Astrocyte of the spinal cord (primary cell): ENCODE measurements around the gene IGFBP4.

Source experiments
- DNase-seq: peaks from one replicate; pipeline ENCODE4 v3.0.0; 2011; ENCODE audit warnings: low read depth, low spot score
- H3K4me3 ChIP-seq: 2 replicates; pipeline ENCODE4 v1.5.1; 2011; ENCODE audit warnings: low read depth, mild to moderate bottlenecking, low read length, moderate library complexity
- in situ Hi-C: cut with HindIII; loops from 2 replicates; pipeline ENCODE4 v1.10.0; 2017; ENCODE audit warnings: low sequenced_read_pairs
- TF ChIP-seq, protein P1 (sequence below): IDR thresholded peaks from 2 replicates; pipeline ENCODE4 v1.5.1; 2012; ENCODE audit warnings: low read depth, mild to moderate bottlenecking, low read length, inconsistent platforms

IGFBP4 gene

DNA sequence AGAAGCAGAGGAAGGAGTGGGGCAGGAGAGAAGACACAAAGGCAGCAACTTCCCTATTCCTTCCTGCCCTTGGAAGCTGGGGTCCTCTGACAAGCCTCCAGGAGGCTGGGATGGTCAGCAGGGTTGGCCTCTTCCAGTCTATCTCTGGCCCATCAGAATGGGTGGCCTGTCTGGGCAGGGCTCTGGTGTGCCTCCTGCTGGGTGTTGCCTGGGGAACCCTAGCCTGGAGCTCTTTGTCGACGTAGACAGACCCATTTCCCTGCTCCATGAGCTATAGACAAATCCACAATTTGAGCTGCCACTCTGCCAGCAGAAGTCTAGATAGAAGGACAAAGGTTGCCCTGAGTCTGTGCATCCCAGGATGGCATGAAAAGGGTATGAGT, 11.4 kb downstream of the IGFBP4 start:
- no peak for DNase-seq
- in situ Hi-C loops, result no loop called here
- H3K4me3 ChIP-seq, result no peak overlapping the region
- TF ChIP-seq, protein P1, sequence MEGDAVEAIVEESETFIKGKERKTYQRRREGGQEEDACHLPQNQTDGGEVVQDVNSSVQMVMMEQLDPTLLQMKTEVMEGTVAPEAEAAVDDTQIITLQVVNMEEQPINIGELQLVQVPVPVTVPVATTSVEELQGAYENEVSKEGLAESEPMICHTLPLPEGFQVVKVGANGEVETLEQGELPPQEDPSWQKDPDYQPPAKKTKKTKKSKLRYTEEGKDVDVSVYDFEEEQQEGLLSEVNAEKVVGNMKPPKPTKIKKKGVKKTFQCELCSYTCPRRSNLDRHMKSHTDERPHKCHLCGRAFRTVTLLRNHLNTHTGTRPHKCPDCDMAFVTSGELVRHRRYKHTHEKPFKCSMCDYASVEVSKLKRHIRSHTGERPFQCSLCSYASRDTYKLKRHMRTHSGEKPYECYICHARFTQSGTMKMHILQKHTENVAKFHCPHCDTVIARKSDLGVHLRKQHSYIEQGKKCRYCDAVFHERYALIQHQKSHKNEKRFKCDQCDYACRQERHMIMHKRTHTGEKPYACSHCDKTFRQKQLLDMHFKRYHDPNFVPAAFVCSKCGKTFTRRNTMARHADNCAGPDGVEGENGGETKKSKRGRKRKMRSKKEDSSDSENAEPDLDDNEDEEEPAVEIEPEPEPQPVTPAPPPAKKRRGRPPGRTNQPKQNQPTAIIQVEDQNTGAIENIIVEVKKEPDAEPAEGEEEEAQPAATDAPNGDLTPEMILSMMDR, result no peak

DNA sequence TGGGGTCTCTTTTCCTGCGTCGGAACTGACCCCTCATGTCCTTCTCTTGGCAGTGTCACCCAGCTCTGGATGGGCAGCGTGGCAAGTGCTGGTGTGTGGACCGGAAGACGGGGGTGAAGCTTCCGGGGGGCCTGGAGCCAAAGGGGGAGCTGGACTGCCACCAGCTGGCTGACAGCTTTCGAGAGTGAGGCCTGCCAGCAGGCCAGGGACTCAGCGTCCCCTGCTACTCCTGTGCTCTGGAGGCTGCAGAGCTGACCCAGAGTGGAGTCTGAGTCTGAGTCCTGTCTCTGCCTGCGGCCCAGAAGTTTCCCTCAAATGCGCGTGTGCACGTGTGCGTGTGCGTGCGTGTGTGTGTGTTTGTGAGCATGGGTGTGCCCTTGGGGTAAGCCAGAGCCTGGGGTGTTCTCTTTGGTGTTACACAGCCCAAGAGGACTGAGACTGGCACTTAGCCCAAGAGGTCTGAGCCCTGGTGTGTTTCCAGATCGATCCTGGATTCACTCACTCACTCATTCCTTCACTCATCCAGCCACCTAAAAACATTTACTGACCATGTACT, 13.2 kb downstream of the IGFBP4 start:
- H3K4me3 ChIP-seq, result no peak overlapping the region
- TF ChIP-seq, protein P1, result no peak
- in situ Hi-C loops, result no loop called here
- DNase-seq, result no peak

DNA sequence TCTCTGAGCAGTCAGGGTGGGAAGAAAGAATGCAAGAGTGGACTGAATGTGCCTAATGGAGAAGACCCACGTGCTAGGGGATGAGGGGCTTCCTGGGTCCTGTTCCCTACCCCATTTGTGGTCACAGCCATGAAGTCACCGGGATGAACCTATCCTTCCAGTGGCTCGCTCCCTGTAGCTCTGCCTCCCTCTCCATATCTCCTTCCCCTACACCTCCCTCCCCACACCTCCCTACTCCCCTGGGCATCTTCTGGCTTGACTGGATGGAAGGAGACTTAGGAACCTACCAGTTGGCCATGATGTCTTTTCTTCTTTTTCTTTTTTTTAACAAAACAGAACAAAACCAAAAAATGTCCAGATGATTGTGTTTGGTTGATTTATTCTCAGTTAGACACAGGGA, 14.1 kb downstream of the IGFBP4 start:
- in situ Hi-C loops, result no loop called here
- H3K4me3 ChIP-seq, result no peak overlapping the region
- DNase-seq, result no peak
- TF ChIP-seq, protein P1, result no peak

DNA sequence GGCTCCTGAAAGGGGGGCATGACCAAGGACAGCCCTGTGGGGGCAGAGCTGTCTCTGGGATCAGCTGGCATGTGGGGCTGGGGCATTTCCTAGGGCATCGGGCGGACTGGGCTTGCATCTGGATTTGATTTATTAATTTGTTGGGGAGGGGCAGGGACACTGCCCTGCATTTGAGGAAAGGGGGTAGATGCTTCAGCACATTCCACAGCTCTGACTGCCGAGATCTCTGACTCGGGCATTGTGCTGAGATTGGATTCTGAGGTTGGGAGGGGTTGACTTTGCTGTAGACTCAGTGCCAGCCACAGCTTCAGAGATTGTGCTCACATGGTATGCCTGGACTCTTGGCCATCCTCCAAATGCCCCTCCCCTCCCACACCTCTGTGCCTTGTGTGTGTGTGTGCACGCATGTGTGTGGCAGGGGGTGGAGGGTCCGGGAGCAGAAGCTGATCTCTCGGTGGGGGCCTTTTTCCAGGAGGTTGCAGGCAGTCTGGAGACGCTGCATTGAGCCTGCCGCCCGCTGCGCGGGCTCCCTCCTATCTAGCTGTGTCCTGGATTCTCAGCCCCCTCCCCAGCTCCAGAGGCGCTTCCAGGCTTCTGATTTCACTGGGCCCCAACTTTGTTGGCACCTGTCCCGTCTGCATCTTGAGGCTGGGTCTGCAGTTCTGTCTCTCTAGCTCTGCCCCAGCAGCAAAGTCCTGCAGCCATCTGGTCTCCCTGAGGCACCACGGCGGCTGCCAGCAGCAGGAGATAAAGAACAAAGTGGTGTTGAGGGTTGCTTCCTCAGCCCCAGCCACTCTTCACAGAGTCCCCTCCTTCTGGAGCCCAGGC, 14.9 kb downstream of the IGFBP4 start:
- H3K4me3 ChIP-seq, result no peak overlapping the region
- TF ChIP-seq, protein P1, result no peak
- peak; percentile 76 for DNase-seq
- in situ Hi-C loops, result no loop called here

DNA sequence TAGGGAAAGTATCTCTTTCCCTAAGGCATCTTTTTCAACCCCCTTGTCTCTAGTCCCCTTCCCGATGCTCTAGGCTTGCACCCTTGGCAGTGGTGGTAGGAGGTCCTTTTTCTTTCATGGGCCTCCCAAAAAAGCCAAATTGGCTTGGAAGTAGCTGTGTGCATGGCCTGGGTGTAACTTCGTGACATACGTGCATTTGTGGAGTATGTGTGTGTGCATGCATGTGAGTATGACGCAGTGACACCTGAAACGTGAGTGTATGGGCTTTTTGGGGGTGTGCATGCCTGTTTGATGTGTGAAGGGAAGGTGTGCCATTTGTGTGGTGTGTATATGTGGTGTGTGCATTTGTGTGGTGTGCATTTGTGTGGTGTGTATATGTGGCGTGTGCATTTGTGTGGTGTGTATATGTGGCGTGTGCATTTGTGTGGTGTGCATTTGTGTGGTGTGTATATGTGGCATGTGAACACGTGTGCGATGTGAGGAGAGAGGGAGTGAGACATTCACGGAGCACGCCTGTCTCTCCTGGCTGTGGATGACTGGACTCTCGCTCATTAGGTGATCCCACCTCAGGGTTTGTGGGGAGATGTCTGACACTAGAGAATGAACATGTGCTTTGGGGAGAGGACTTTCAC, 15.7 kb downstream of the IGFBP4 start:
- in situ Hi-C loops, result no loop called here
- no peak overlapping the region for H3K4me3 ChIP-seq
- DNase-seq, result no peak
- TF ChIP-seq, protein P1, result no peak

DNA sequence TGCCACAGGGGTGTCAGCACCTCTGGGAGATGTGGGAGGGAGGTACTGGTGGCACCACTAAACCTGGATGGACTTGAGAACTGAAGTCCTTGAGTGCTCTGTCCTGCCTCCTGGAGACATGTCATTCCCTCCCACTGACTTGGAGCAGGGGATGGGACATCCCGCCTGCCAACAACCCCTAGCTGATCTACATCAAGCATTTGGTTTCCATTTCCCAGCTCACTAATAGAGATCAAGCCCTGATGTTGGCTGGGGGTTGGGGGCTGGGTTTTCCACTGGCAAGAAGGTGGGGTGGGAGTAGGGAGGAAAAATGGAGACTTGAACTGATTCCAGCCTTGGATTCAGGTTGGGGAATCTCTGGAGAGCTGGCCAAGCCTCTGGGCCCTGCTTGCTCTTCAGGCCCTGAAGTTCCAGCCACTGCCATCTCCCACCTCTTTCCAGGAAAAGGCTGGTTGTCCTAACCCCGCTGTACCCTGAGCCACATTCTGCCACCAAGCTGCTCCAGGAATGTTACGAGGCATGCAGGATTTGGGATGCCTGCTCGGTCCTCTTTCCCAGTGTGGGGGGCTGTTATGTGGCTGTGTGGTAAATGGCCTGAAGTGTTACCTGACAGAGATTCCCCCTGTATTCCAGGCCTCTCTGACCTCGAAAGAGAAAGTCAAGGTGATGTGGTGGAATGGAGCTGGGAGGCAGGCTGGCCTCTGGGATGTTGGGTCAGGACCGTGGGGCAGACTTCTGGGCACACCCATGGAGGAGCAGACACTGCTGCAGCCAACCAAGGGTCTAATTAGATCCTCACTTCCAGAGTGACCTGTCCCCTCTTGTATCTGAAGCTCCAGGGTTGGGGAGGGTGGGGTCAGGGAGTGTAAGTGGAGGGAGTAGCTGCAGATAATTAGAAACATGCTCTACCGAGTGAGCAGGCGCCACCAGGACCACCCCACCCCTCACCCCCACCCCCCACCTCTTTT, 16.7 kb downstream of the IGFBP4 start:
- DNase-seq, result no peak
- in situ Hi-C loops, result no loop called here
- no peak overlapping the region for H3K4me3 ChIP-seq
- TF ChIP-seq, protein P1, result no peak
